GM18526 (cell line): ENCODE data around the gene KRTAP5-9.

ENCODE experiments used
- POLR2A ChIP-seq: IDR thresholded peaks from 3 replicates; pipeline ENCODE4 v1.6.1; 2011; ENCODE audit not compliant: insufficient read length; ENCODE audit errors: extremely low read depth

Gene KRTAP5-9

DNA sequence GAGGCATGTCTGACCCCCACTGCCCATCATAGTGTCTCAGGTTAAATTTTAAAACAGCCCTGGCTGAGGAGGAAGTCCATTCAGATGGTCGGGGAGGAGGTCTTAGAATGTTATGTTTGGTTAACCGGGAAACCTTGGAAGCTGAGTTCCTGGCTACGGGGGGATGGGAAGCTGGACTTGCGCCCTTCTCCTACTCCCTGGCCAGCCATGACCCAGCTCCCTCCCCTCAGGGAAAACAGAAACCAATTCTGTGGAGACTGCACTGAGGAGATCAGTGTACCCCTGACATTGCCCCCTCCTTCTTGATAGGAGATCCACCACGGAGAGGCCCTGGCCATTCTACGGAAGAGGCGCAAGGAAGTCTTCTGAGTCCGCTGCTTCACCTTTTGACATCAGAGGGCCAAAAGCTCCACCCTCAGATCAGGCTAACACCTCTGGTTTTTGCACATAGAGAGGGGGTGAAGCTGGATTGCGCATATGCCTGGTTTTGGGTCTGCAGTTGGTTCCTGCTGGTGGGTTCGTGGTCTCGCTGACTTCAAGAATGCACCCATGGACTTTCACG is 2.7 kb upstream of the KRTAP5-9 start:
- TF ChIP-seq POLR2A = no peak

DNA sequence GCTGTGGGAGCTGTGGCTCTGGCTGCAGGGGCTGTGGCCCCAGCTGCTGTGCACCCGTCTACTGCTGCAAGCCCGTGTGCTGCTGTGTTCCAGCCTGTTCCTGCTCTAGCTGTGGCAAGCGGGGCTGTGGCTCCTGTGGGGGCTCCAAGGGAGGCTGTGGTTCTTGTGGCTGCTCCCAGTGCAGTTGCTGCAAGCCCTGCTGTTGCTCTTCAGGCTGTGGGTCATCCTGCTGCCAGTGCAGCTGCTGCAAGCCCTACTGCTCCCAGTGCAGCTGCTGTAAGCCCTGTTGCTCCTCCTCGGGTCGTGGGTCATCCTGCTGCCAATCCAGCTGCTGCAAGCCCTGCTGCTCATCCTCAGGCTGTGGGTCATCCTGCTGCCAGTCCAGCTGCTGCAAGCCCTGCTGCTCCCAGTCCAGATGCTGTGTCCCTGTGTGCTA is 514 bp downstream of the KRTAP5-9 start:
- no peak for TF ChIP-seq POLR2A

DNA sequence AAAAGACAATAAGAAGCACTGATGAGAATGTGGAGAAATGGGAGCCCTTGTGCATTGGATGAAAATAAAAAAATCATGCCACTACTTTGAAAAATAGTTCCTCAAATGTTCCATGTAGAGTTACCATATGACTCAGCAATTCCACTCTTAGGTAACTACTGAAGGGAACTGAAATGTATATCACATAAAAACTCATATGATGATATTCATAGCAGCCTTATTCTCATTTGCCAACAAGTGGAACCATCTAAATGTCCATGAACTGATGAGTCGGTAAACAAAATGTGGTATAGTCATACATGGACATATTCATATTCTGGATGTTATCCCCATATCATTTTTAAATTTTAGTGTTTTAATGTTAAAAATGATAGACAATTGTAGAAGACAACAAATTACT is 3.5 kb downstream of the KRTAP5-9 start:
- no peak for TF ChIP-seq POLR2A

DNA sequence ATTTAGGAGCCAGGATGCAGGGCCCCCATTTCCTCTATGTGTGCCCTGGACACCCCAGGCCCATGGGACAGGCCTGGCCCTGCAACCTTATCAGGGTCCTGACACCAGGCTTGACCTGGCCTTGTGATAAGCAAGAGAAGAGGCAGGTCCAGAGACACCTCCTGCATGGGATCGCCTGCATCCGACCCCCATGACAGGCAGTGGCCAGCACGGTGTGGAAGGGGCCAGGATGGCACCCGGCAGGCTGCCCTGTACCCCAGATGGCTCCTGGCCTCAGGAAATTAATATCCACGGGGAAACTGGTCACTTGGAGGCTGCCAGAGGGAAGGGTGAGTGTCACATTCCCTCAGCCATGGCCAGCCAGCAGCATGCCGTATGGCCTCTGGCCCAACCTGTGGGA is 6.8 kb downstream of the KRTAP5-9 start:
- no peak for TF ChIP-seq POLR2A

DNA sequence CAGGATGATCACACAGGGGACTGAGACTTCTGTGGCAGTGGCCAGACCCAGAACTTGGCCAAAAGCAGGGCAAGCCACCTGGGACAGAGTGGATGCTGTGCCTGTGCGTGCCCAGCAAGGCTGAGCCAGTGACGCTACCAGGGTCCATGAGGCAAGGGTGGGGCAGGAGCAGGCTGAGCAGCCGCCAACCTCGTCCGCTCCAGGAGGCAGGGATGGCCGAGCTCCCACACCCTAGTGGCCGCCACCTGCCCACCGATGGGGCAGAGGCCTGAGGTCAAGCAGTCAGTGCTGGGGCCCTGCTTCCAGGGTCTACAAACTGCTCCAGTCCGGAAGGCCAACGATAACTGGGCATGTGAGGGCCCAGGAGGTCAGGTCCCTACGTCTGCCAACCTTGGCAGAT is 7.3 kb downstream of the KRTAP5-9 start:
- no peak for TF ChIP-seq POLR2A

DNA sequence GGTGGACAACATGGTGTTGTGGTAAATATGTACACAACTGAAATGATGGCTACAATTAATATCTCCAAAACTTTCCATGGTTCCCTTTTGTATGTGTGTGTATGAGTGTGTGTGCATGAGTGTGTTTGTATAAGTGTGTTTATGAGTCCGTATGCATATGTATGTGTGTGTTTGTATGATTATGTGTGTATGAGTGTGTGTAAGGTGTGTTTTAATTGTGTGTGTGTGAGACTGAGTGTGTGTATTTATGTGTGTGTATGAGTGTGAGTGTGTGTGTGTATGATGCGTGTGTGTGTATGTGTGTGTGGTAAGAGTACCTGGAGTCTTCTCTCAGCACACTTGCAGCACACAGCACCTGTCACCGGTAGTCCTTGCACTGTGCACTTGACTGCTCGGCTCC is 7.8 kb downstream of the KRTAP5-9 start:
- no peak for TF ChIP-seq POLR2A

DNA sequence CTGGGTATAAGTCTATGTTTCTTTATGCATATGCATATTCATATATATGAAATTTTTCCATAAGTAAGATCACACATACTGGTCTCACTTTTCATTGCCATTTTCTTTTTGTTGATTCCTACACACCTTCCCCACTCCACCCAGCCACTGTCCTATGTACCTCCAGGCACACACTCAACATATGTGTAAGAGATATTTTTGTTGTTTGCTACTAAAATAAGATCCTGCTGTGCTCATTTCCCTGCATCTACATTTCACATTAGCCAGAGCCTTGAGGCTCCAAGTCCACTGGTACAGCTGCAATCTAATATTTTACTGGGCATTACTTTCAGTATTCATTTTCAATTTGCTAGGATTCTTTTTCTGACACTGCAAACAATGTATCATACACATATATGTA is 9.0 kb downstream of the KRTAP5-9 start:
- TF ChIP-seq POLR2A = no peak

DNA sequence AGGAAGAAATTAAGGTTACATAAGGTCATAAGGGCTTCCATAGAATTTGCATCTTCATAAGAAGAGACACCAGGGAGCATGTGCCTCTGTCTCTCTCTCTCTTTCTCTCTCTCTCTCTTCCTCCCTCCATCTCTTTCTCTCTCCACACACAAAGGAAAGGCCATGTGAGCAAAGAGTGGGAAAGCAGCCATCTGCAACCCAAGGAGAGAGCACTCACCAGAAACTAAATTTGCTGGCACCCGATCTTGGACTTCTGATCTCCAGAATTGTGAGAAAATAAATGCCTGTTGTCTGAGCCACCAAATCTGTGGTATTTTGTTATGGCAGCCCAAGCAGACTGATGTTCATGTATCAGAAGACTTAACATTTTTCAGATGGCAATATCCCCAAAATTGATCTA is 10.8 kb downstream of the KRTAP5-9 start:
- no peak for TF ChIP-seq POLR2A

DNA sequence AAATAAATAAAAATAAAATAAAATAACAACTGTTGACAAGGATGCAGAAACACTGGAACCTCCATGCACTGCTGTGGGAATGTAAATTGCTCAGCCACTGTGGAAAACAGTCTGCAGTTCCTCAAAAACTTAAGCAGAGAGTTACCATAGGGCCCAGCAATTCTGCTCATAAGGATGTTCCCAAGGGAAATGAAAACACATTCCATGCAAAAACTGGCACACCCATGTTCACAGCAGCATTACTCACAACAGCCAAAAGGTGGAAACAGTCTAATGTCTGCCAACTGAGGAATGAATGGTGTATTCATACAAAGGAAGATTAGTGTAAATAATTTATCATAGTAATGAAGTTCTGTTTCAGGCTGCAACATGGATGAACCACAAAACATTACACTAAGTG is 13.9 kb downstream of the KRTAP5-9 start:
- TF ChIP-seq POLR2A = no peak

DNA sequence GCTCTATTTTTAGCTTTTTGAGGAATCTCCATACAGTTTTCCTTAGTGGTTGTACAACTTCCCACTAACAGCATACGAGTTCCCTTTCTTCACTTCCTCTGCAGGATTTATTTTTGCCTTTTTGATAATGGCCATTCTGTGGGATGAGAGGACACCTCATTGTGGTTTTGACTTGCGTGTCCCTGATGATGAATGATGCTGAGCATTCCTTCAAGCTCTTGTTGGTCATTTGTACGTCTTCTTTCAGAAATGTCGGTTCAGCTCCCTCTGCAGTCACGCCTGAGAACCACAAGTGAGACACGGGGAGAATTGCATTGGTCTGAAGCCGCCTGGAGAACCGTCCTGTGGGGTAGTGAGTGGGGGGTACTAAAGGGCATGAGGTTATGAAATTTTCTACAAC is 15.2 kb downstream of the KRTAP5-9 start:
- no peak for TF ChIP-seq POLR2A

DNA sequence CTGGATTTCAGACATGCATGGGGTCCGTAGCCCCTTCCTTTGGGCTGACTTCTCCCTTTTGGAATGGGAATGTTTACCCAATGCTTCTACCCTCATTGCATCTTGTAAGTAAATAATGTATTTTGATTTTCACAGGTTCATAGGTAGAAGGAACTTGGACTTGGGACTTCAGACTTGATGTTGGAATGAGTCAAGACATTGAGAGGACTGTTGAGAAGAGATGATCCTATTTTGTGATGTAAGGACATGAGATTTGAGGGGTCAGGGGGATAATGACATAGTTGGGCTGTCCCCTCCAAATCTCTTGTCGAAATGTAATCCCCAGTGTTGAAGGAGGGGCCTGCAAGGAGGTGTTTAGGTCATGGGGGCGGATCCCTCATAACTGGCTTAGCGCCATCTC is 16.2 kb downstream of the KRTAP5-9 start:
- no peak for TF ChIP-seq POLR2A

DNA sequence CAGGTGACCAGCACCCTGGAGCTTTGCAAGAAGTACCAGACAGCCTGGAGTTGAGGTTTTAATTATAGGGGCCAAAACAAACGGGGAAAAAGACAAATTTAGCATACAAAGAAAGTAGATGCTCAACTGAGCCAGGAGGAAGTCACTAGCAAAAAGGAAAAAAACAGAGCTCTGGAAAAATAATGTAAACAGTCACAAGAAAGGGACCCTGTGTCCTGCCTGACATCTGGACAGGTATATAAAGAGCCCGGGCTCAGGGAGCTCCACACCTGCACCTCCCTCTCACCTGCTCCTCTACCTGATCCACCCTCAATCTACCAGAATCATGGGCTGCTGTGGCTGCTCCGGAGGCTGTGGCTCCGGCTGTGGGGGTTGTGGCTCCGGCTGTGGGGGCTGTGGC is 17.0 kb downstream of the KRTAP5-9 start, which contains the start of gene KRTAP5-10:
Gene KRTAP5-10, plus strand, starts transcription at position 301 of the 400 bp plus-strand sequence. Its CDS starts 25 bp downstream, at position 326.
- no peak for TF ChIP-seq POLR2A

DNA sequence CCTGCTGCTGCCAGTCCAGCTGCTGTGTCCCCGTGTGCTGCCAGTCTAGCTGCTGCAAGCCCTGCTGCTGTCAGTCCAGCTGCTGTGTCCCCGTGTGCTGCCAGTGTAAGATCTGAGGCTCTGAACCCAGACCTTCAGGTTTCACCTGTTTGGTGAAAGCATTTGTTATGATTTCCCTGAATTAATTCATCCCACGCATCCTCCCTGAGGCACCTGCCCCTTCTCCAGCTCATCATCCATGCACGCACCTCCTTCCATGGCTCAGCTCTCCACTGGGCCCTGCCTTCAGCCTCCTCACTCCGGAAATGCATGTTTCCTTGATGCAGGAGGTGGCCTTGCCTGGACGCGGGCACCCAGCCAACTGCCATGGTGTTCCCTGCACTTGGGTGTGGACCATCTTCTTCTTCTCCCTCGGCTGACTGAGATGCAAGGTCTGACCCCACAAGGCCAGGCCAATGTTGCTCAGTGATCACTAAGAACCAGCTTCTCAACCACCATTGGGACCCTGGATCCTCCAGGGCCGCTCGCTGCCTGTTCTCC is 17.9 kb downstream of the KRTAP5-9 start:
- no peak for TF ChIP-seq POLR2A

DNA sequence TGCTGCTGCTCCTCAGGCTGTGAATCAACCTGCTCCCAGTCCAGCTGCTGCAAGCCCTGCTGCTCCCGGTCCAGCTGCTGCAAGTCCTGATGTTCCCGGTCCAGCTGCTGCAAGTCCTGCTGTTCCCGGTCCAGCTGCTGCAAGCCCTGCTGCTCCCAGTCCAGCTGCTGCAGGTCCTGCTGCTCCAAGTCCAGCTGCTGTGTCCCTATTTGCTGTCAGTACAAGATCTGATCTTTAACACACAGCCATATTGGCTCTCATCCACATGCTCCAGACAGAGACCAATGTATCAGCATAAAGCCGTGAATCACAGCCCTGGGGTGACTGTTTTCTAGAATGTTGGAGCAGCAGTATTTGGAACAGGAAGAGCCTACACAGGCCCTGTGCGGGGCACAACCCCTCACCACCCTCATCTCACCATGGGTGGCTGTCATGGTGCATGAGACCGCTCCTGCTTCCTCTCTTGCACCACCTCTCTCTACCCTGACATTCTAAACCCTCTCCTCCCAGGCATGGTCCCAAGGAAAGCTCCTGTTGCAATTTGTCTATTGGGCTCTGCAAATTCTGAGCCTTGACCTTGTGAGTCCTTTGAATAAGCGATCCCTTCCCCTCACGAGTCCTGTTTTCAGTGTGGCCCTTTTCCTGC is 20.6 kb downstream of the KRTAP5-9 start:
- no peak for TF ChIP-seq POLR2A

DNA sequence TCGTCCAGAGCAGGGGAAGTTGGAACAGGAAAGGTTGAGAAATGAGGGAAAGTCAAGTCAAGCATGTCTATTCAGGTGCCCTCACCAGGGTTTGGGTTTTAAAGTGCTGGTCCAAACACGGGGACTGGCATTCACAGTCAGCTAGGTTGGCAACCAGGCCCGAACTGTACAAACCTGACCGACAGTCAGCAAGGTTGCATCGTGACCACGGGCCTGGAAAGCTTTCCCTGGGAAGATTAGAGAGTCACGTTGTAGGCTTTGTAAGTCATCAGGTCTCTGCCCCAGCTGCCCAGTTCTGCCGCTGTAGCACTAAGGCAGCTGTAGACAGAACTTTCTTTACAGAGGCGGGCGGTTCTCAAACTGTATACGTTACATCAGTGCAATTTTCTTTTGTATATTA is 24.6 kb downstream of the KRTAP5-9 start:
- TF ChIP-seq POLR2A = no peak

DNA sequence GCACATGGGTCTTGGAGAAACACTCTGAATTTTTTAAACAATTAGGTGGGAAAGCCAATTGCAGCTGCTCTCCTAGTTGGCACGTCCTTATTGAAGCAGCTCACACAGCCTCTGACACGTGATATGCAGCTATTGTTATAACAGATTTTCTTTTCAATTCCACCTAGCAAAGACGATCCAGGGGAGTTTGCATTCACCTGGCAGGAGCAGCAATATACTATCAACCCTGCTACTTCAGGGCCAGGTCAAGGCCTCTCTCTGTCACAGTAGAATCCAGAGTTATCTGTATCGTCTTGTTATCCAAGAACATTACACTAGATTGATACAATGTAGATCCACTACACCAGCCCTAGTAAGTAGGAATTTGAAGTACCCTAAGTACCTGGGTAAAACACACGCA is 26.2 kb downstream of the KRTAP5-9 start:
- no peak for TF ChIP-seq POLR2A

DNA sequence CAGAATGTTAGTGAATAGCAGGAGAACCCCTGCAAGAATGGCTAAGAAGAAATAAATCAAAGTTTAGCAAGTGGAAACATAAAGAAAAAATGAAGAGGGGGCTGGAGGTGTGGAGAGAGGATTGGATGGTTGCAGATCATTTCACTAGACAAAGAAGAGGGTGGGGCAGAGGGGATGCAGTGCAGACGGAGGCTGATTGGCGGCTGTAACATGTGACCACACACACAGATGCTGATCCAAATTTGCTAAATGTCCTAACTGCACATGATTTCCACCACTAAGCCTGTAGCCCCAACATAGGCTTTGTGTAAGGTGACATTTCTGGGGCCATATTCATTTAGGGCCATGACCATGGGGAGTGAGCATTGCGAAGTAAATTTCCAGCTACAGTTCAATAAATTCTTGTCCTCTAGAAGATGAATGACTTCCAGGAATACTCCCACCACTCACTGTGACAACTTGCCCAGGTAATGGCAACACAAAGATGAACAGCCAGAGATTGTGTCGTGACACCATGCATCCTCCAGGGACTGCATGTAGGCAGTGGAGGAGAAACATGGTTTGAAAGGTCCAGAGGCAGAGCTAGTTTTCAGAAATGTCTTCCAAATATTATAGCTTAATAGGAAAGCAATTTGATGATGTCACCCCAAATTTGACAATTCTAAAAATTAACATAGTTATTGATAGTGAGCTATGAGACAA is 27.7 kb downstream of the KRTAP5-9 start:
- no peak for TF ChIP-seq POLR2A

DNA sequence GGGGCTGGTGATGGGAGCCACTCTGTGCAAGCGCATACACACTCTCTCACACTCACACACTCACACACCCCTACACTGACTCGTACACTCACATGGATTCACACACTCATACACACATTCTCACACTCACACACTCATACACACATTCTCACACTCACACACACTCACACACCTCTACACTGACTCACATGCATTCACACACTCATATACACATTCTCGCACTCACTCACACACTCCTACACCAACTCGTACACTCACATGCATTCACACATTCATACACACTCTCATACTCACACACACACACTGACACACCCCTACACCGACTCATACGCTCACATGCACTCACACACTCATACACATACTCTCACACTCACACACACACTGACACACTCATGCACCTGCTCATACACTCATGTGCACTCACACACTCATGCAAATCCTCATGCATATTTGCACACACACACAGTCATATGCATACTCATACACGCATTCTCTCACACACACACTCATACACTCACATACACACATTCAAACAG is 29.3 kb downstream of the KRTAP5-9 start:
- TF ChIP-seq POLR2A = no peak
